Retina (tissue), 1 donor: ENCODE measurements around the gene CTDSP2.
"Not testable (repeated sequence)": the region's sequence is repeated elsewhere in the genome, so short reads cannot be mapped to it uniquely, and the experiment has no call there.

Experiments used
- DNase-seq: peaks from one replicate; pipeline ENCODE4 v3.0.0-alpha.2; 2016

Gene CTDSP2

DNA sequence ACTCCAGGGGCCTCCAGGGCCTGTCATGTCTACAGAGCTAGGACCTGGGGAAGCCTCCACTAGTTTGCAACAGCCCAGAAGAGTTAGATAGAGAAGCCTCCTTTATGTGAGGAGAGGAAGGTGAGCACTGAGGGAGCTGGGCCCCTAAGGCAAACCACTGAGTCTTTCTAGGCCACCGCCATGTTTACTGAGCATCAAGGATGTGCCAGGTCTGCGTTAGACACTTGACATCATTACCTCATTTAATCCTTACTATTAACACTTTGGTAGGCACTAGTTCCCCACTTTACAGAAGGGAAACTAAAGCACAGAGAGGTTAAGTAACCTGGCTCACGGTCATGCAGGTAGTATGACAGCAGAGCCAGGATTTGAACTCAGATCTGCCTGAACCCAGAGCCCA, 12.9 kb downstream of the CTDSP2 start:
- no peak for DNase-seq

DNA sequence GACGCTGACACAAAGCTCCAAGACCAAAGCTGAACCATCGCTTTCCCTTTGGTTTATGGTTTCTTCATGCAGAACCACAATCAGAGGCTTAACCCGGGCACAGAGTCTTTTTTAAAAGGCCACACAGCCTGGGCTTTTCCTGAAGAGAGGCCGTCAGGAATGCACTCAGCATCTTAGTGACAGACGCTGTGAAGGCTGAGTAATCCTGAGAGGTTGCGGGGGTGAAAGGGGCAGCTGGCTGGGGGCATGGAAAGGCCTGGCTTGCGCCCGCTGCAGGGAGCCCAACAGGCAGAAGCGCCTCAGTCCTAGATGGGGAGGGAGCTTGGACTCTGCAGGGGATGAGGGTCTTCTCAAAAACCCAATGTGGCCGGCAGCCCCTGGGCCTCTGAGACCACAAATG, 13.6 kb downstream of the CTDSP2 start:
- peak; percentile 86 for DNase-seq

DNA sequence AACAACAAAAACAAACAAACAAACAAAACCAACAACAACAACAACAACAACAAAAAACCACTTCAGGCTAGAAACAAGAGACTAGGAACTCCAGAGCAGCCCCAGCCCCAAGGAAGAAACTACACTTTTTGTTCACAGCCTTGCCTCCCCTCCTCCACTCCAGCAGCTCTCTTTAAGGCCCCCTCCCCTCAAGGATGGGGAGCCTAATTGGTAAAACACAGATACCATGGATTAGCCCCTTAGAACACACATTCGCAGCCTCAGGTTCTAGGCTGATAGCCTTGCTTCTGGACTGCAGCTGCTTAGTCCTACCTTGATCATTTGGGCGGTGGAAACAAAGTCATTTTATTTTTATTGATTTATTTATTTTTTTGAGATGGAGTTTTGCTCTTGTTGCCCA, 16.1 kb downstream of the CTDSP2 start:
- no peak for DNase-seq

DNA sequence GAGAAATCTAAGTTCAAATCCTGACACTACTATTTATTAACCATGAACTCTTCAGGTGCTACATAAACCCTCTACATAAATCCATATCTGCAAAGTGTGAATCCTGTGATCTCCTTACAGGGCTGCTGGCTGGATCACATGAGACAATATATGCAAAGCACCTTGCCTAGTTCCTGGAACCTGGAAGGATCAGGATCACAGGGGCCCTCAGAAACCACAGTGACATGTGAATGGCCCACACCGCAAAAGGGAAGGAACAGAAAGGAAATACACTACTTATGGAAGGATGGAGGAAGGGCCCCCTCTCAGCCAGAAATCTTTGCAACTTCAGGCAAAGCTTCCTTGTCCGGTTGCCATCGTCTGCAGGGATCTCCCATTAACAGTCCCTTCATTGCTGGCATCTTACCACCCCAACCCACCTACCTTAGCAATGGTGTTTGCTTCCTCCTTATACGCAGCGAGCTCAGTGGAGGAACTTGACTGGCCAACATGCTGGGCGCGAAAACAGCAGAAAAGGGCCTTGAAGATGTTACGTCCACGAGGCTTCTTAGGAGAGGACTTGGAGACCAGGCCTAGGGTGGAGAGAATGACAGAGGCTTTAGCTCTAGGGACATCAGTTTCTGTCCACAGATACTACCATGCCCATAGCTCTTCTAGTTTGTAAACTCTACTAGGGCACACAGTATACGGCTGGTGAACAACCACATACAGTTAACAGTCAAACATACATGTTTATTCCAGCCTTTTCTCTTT, 17.3 kb downstream of the CTDSP2 start:
- no peak for DNase-seq

DNA sequence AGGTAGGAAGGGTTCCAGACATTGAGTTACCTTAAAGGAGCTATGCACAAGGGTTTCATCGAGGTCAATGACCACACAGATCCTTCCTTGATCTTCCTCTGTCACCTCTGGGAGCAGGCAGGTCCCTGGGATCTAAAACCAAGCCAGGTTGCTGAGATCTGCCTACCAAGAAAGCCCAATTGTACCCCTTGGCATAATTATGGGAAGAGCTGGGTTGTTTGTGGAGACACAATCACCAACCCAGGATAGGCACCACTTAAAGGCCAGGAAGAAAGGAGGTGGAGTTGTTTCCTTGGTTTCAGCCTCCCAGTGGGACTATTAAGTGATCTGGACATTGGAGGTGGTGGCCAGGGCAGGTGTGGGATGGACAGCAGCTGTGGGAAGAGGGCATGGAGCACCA, 19.6 kb downstream of the CTDSP2 start:
- no peak for DNase-seq

DNA sequence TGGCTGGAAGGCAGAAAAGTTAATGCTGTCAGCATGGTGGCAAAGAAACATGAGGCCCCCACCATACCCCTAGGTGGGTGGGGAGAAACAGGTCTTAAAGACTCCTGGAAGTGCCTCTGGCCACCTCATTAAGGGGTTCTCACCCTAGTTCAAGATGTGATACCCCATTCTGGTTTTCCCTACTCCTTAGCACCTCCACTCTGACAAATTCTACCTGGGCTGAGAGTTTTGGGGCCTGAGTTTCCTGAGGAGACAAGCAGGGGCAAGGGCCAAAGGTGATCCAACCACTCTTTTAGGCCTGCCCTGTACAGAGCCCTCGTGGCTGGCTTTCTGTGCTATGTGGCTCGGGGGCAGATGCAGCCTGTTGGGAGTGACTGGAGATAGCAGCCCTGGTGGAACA, 20.1 kb downstream of the CTDSP2 start:
- DNase-seq: no peak

DNA sequence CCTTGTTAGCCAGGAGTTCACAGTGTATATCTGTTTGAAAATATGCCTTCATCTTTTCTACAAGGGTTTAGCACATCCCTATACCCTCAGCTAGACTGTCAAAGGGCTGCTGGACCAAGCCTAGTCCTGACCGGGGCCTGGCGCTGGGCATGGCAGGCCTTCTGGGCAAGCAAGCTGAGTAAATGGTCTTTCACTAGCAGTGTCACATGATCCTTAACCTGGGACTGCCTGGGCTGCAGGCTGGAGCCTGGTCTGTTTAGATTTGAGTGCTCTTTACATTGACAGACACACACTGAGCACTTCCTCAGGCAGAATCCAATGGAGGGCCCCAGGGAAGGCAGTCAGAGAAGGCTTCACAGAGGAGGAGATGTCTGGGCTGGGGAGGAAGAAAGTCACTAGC, 21.1 kb downstream of the CTDSP2 start:
- no peak for DNase-seq

DNA sequence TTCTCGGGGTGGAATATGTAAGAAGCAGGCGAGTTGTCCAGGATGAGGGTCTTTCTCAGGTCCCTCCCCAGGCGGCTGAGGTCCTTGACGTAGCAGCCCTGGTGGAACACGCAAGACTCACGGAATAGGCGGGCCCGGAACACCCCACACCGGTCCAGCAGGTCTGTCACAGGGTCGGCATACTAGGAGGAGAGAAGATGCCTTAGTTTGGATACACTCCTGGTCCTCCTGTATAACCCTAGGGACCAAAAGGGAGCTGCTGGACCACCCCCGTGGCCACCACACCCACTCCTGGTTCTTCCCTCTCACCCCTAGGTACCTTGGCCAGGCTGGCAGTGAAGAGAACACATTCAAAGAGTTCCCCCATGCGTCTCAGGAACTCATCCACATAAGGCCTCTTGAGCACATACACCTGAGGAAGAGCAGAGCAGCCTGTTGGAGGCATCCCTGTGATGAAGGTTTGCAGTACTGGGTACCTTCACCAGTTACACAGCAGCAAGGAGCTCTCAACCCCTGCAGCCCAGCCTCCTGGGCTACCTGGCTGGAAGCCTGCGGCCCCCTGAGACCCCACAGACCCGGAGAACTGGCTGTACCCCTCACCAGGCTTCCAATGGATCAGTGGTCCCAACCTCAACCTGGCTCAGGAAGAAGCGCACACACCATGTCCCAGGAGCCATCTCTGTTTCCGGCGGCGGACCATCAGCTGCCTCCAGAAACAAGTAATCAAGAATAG, 22.5 kb downstream of the CTDSP2 start:
- no peak for DNase-seq

DNA sequence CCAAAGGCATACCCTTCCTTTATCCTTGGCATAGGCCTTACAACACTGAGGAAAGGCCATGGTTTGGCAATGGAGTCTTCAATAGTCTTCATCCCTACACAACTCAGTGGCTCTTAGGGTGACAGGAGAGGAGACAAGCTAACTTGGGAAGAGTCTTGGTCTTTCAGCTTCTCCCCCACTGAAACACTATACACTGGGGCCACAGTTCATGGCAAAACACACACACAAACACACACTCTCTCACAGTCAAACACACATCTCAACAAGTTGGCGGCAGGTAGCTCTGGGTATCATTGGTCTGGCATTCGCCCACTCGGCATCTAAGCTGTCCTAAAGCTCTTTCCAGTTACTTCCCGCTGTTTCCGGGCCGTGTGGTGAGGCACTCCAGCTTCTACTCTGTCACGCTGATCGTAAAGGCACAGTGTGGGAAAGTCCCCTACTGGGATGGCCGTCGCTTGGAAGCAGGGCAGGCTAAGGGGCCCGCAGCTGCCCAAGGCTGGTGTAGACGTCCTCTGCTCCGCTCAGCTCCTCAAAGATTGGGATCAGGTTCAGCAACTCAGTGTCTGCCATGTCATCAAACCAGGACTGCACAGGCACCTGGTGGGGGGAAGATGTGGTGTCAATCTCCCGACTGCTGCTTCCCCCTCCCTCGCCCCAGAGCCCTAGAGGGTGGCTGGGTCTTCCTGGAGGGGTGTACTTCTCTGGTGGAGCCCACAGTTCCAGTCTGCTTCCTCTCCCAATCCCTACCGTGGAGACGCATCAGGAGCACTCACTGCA, 23.2 kb downstream of the CTDSP2 start:
- DNase-seq: no peak

DNA sequence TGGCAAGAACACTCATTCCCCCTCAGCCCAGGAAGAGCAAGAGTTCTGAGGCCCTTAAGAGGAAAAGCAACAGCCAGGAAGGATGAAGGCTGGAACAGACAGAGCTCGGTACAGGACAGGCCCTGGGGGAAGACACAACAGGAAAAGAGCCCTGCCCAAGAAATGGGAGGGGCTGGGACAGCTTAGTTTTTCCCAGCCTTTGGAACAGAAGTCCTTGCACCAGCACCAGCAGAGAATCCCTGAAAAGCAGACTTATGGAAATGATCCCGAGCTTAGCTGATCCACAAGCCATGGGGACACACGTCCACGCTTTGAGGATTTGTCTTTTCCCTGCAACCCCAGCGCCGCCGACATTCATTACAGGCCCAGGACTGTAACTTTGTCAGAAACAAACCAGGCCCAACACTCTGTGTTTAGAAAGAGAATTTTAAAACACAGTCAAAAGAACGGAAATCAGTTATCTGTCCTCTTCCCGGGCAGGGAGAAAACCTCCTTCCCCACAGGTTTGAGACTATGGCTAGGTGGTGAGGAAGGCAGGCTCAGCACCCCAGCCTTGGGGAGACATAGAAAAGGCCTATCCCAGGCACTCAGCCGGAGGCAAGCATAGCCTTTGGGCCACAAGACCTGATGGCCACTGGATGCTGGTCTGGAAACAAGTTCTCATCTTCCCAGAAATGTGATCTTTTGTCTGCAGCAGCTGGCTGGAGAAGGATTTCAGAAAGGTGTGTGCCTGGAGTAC, 24.0 kb downstream of the CTDSP2 start:
- no peak for DNase-seq

DNA sequence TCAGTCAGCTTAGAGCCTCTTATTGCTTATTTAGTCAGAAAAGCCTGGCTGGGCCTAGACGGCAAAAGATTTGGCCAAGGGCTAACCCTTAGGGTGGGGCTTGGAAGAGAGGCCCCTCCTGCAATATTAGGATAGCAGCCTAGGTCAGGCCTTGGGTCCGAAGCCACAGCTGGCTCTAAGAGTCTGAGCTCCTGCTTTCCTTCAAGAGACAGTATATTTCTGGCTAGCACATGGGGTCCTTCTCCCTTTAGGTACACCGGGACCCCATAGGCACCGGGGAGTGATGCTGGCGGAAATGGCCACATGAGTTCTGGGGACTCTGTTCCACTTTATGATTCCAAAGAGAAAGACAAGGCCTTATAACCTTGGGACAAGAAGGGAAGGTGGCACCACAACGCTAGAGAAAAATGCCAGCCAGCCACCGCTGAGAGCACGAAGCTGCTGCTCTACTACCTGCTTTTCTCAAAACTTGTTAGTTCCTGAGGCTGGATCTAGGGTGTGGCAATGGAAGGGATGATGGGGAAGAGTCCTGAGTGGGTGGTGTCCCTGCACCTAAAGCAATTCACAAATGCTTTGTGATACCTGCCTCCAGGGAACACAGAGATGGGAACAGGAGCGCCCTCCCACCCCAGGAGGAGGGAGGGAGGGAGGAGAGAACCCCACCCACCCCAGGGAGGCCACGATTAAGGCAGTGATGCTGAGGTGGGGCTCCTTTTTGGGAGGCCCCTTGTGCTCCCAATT, 24.9 kb downstream of the CTDSP2 start:
- DNase-seq: no peak

DNA sequence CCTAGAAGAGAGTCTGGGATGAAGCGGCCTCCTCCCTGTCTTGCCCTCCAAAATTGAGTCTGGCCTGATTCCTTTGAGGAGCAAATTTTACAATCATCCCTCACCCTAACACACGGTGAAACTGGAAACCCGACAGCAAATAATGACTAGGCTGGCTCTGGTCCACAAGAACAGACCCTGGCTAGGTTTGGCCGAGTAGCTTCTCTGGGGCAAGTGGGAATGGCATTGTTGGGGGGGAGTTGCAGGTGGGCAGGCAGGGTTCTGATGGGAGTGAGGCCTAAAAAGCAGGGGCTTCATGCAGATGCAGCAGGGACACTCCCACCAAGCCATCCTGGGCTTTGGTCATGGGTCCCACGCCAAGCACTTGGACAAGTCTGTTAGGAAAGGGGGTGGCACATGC, 25.5 kb downstream of the CTDSP2 start:
- not testable (repeated sequence) for DNase-seq

DNA sequence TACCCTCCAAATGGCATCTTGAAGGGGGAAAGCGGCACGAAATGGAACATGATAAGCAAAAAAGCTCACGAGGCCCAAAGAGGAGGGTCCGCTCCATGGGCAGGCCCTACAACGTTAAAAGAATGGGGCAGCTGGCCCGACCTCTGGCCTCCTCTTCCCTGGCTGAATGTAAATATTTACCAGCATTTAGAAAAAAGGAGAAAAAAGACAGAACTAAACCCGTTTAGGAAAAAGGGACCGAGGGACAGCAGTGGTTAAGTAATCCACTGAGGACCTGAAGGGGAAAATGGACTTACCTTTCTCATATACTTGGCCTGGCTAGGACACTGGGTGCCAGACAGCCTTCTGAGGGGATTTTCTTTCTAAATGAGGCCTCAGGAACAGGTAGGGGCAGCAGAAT, 26.4 kb downstream of the CTDSP2 start:
- not testable (repeated sequence) for DNase-seq

DNA sequence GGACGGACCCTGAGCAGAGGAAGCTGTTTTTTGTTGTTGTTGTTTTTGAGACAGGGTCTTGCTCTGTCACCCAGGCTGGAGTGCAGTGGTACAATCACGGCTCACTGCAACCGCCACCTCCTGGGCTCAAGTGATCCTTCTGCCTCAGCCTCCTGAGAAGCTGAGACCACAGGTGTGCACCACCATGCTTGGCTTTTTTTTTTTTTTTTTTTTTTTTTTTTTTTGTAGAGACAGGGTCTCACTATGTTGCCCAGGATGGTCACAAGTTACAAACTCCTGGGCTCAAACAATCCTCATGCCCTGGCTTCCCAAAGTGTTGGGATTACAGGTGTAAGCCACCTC, 28.6 kb downstream of the CTDSP2 start:
- DNase-seq: not testable (repeated sequence)

DNA sequence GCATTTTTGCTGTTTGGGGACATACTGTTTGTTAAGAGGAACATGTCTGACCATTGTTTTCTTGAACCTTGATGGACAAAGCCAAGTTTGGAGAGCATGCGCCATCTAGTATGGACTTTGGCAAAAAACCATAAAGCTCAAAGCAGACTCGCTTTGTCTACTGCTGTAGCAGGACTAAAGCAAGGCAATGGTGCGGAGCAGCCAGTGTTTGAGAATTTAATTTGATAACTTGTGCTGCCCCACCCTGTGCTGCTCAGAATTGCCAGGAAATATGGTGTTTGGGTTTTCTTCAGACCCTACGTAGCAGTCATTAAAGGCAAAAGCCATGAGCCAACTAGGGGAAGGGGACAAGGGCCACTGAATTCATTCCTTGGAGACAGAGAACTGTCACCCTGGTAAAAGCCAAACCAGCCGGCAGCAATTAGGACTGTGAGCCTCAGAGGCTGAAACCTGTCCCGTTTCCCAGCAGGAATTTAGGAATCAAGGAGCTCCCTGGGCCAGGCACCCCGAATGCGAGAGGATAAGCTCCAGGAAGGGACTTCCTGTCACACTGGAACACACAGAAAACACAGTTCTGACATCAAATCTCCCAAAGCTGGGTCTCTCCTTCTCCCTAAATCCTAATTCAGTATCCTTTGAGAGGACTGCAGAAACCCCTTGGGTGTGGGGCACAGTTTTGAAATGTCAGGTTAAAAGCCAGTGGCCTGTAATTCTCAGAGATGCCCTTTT, 29.1 kb downstream of the CTDSP2 start:
- DNase-seq: no peak

DNA sequence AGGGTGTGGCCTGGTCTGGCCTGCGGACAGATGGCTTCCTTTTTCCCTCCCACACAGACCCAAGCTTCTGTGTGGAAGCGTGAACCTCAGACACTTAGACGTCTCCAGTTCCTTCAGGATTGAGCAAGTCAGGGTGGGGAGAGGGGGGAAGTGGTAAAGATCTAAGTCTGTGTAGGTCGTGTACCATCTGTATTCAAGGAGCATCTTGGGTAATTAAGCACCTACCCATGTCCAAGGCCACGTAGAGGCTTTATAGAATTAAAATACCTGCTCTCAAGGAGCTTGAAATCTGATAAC, 29.7 kb downstream of the CTDSP2 start:
- DNase-seq: no peak

DNA sequence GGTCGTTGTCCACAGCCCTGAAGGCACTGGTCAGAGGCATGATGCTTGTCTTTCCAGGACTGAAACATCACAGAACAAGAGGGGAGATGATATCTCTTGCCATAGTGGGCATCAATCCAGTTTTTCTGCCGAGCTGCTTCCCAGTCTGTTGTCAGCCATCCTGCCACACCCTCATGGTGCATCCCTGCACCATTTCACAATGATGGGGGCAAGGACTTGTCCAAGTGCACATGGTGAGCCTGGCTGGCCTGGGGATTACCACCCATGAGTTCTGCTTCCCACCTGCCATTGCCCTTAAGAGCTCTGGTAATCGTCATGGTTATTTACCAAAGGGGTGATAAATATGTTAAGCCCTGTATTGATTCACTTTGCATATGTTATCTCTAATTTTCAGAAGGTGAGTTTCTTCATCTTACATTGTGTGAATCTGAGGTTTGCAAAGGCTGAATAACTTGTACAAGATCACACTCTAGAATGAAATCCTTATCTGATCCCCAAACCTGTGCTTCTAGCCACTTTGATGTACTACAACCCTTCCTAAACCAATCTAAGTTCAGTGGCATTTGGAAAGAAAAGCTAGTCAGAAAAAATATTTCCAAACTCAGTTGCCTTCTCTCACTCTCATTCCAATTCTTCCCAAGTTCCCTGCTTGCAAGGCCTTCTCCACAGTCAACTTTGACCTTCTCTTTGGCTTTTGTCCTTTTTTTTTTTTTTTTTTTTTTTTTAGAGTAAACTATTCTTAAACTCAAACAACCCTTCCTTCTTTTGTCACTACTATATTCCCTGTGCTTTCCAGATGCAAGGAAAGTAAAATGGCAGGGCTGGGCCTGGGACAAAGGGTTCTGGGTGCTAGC, 30.3 kb downstream of the CTDSP2 start:
- DNase-seq: no peak

DNA sequence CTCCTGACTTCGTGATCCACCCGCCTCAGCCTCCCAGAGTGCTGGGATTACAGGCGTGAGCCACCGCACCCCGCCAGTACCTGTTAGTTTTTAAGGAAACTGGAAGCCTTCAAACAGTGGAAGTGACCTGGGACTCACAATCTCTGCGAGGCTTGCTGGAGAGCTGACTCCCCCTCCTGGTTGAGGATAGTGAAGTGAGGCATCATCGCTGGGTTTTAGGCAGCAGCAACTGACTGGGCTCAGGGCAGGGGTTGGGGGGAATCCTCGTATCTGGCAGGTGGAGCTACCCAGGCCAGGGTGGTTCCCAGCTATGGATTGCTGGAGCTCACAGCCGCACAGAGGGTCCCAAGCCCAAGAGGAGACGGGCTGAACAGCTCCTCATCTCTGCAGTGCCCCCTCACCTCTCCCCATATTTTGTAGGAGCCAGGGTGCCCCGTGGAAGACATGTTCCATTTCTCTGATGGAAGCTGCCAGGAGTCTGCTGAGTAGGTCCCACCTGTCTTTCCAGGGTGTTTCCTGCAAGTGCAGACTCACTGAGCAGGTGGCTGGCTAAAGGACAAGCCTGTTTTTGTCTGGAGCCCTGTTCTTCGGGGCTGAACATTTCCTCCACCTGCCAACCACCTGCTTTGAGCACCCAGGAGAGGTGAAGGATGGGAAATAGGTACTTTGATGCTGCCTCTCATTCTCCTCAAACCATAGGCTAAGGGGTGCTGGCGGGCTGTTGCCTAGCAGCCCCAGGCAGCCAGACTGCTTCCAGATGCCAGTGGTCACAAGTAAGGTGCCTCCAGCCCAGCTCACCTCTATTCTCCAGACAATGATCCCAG, 31.1 kb downstream of the CTDSP2 start:
- DNase-seq: no peak

DNA sequence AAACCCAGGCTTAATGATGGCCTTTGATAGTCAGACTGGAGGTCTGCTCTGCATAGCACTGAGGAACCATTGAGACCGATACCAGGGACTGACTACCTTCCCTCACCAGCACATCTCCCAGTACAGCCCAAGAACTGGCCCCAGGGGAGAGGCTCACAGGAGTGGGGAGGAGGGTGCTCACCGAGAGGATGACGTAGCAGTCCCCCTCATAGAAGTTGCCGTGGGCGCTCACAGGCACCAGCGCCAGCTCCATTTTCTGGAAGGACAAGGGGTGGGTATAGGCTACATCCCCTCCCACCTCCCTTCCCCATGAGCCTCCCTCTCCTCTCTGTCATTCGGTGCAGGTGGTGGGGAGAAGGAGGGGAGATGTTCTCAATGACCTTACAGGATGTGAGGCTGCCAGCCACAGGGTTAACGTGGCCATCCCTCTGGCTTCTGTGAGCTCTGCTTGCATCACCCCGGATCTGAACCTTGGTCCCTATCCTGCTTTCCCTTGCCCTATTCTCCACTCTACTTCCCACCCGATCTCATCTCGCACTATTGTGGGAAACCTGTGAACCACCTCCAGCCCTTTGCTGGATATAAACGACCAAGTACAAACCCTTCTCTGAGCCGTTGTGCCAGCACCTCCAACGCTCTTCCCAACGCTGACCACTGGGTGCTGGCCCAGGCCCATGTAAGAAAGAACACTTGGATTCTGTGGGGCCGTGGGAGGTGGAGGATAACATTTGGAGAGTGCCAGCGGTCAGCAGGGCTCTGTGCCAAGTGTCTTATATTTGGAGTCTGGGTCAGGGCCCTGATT, 32.4 kb downstream of the CTDSP2 start:
- DNase-seq: no peak
